ENCODE measurements around the gene KDSR.
A peak's percentile ranks its signal among the peaks of the same experiment; 100 is the strongest.

KDSR gene

GRCh38 chr18:63346480-63347183 lies 20.4 kb downstream of the KDSR start:
- DNase-seq (ENCODE audit: low read depth): no peak
- H3K4me3 ChIP-seq (ENCODE audit: low read length): no peak overlapping the region
- no peak for TF ChIP-seq CTCF (conservative IDR thresholded peaks at IDR 0.05; ENCODE audit: low read depth, low read length)

DNA sequence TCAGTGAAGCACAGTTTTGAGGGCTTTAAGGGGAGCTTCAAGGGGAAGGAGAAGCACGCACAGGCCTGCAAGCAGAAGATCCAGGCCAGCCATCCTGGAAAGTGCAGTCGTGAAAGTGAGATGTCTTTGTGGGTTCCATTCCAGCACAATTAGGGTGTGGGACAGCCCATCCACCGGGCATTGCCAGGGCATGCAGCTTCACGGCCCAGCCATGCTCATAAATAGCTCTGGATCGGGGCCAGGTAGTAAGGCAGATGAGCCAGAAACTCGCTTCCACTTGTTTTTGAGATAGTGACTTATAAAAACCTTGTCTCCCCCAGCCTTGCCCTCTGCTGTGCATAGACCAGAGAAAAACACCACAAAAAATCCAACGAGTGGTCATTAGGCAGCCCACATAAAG lies 21.0 kb downstream of the KDSR start:
- TF ChIP-seq CTCF (conservative IDR thresholded peaks at IDR 0.05; ENCODE audit: low read depth, low read length): no peak
- H3K4me3 ChIP-seq (ENCODE audit: low read length): no peak overlapping the region
- no peak for DNase-seq (ENCODE audit: low read depth)

- no peak for DNase-seq (ENCODE audit: low read depth)
- no peak overlapping the region for H3K4me3 ChIP-seq (ENCODE audit: low read length)
- no peak for TF ChIP-seq CTCF (conservative IDR thresholded peaks at IDR 0.05; ENCODE audit: low read depth, low read length)
These were observed 22.1 kb downstream of the KDSR start for GRCh38 chr18:63344918-63345317.

DNA sequence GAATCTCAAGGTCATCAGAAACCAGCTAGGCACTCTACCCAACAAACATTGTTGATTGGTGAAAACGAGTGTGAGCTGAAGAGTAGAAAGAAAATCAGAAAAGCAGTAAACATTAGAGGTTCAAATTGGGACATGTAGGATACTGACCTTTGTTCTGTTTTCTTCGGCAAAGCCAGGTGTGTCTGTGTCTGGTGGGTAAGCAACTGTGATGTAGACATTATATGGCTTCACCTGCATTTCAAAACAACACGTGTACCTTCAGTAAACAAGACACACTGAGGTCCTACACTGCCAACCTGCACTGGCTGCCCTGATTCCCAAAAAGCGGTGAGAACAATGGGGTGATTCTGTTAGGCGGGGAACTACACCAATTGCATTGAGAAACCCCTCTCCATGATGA lies 22.7 kb downstream of the KDSR start:
- no peak for TF ChIP-seq CTCF (conservative IDR thresholded peaks at IDR 0.05; ENCODE audit: low read depth, low read length)
- no peak overlapping the region for H3K4me3 ChIP-seq (ENCODE audit: low read length)
- DNase-seq (ENCODE audit: low read depth): no peak

DNA sequence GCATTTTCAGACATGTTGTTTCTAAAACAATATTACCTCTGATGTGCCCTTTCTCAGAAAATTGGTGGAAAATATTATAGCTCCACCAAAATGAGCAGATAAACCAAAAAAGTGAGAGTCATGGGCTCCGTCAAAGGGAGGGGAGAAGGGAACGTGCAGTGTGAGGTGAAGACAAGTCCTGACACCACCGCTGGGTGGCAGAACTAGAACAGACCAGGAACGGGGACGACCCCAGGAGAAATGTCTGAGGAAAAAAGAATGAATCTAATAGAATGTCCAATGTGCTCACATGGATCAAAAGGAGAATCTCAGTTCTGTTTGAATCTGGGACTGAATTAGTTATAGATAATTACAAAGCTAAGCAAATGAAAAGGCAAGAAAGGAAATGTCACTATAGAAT lies 24.8 kb downstream of the KDSR start:
- H3K4me3 ChIP-seq (ENCODE audit: low read length): no peak overlapping the region
- peak; percentile 64 for TF ChIP-seq CTCF (conservative IDR thresholded peaks at IDR 0.05; ENCODE audit: low read depth, low read length)
- DNase-seq (ENCODE audit: low read depth): no peak

DNA sequence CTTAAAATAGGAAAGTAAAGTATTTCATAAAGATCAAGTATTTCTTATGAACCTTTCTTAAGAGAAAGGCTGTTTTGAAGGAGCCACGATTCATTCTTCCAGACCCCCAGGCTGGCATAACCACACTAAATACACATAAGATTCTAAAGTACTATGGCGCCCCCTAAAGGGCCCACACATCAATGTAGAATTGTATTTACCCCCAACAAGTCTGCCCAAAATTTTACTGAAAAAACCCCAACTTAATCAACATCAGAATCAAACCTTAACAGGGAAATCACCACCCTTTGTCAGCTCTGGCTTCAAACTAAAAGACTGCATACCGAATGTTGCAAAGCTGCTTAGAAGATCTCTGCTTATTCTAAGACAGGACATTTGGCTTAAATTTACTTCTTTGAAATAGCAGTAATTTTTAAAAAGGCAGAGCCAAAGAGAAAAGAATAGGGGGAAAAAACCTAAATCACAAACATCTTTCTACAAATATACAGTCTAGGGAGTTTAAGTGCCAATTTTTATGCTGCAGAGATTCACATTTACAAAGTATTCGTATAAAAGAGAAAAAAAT lies 27.0 kb downstream of the KDSR start:
- peak; percentile 66 for TF ChIP-seq CTCF (conservative IDR thresholded peaks at IDR 0.05; ENCODE audit: low read depth, low read length)
- no peak for DNase-seq (ENCODE audit: low read depth)
- H3K4me3 ChIP-seq (ENCODE audit: low read length): no peak overlapping the region

Measured in retinal pigment epithelial cell (primary cell).